ENCODE measurements around the gene PADI1.

Gene PADI1

GRCh38 chr1:17277511-17278159, 72.7 kb downstream of the PADI1 start:
- DNase-seq, result no peak

- no peak for DNase-seq
Observed at GRCh38 chr1:17278996-17279830, 74.3 kb downstream of the PADI1 start.

- DNase-seq, result no peak
Observed at GRCh38 chr1:17280436-17280835, 75.5 kb downstream of the PADI1 start.

GRCh38 chr1:17280894-17281293, 76.0 kb downstream of the PADI1 start:
- no peak for DNase-seq

- no peak for DNase-seq
Observed at GRCh38 chr1:17281775-17282181, 76.8 kb downstream of the PADI1 start.

- no peak for DNase-seq
Observed at GRCh38 chr1:17282836-17283235, 77.9 kb downstream of the PADI1 start.

GRCh38 chr1:17286646-17287045, 81.7 kb downstream of the PADI1 start:
- DNase-seq, result no peak

- DNase-seq, result no peak
Observed at GRCh38 chr1:17287130-17287776, 82.3 kb downstream of the PADI1 start.

GRCh38 chr1:17289721-17290120, 84.8 kb downstream of the PADI1 start:
- DNase-seq, result no peak

- no peak for DNase-seq
Observed at GRCh38 chr1:17290553-17290952, 85.6 kb downstream of the PADI1 start.

- DNase-seq, result no peak
Observed at GRCh38 chr1:17292299-17293160, 87.6 kb downstream of the PADI1 start.

GRCh38 chr1:17293681-17294425, 88.9 kb downstream of the PADI1 start:
- DNase-seq, result no peak

- DNase-seq, result no peak
Observed at GRCh38 chr1:17295292-17295691, 90.4 kb downstream of the PADI1 start.

Measured in NCI-H345 (cell line).